ENCODE results near the gene SPI1.

Gene SPI1

DNA sequence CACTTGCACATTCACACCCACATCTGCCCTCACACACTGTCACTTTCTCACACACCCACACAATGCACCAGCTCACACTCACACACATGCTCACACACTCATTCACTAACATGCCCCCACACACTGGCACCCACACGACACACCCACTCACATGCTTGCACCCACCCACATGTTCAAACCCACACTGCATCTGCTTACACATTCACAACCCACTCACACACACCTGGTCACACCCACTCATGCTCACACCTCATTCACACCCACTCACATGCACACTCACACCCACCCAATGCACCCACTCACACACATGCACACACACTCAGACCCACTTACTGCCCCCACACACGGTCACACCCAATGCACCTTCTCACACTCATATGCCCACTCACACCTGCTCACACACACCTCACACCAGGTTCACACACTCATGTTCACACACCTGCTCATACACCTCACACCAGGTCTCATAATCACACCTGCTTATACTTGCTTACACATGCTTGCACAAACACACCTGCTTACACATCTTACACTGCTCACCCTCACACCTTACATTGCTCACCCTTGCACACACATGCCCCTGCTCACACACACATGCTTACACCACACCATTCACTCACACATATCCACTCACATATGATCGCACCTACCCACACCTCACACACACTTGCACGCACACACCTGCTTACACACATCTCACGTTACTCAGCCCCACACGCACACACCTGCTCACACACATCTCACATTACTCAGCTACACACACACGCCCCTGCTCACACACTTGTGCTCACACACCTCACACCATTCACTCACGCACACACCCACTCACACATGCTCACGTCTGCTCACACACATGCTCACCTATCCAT is 22.0 kb downstream of the SPI1 start:
- no peak for DNase-seq

DNA sequence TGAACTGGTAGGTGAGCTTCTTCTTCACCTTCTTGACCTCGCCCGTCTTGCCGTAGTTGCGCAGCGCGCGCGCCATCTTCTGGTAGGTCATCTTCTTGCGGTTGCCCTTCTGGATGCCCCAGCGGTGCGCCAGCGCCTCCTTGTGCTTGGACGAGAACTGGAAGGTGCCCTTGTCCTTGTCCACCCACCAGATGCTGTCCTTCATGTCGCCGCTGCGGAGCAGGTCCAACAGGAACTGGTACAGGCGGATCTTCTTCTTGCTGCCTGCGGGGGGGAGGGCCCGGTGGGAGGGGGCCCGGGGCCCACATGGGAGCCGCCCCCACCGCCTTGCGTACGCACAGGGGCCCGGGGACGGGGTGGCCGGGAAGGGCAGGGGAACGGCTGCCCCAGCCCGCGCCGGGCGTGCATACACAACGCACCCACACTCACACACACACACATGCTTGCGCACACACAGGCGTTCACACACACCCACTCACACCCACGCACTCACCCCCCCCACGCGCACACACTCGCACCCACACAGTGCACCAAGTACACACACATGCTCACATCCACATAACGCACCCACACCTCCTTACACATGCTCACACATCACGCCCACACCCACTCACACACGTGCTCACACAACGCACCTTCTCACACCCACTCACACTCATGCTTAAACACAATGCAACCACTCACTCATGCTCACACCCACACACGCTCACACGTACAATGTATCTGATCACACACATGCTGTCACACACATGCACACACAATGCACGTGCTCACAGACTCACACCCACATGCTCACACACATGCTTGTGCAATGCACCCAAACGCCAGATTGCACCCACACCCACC is 22.8 kb downstream of the SPI1 start:
- DNase-seq = no peak

DNA sequence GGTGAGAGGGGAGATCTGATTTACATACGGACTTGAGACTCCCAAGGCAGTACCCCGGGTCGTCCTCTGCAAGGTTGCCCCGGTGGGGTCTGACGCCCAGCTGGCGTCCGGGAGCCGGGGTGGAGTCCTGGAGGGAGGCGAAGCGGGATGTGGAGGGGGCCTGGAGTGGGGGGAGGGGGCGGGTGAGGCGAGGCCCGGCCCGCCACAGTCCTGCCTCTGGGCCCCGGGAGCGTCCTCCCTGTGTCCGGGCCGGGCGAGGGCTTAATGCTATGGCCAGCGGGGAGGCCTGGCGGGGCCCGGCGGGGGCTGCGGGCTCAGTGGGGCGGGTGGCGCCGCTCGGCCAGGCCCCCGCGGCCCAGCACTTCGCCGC is 23.4 kb downstream of the SPI1 start:
- no peak for DNase-seq

DNA sequence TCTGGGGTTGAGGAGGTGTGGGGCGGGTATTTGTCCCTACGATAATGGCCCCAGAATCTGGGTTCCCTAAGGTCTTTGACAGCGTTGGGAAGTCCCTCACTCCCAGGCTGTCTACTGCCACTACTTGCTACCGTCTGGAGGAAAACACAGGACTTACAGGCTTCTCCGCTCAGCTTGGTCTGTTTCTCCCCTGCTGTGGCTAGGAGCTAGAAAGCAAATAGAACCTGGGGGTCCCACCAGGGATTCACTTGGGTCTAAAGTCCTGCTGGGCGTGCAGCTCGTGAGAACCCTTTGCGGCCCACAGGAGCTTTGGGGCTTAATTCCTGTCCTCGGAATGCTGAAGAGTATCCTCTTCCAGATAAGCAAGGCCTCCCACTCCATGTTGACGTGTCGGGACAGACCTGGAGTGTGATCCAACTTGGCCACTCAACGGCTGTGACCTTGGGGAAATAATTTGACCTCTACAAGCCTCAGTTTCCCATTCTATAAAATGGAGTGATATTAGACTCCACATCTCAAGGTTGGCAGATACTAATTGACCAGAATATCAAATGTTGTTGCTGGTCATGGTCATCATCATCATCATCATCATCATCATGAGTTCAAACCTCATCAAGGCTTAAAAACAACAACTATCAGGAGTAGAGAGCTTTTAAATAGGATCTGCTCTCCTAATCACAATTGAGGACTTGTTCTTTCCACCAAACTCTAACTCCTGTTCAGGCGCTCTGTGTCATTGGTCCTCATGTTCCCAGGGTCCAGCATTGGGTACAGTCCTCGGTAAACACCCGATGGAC is 24.2 kb downstream of the SPI1 start:
- DNase-seq = no peak

DNA sequence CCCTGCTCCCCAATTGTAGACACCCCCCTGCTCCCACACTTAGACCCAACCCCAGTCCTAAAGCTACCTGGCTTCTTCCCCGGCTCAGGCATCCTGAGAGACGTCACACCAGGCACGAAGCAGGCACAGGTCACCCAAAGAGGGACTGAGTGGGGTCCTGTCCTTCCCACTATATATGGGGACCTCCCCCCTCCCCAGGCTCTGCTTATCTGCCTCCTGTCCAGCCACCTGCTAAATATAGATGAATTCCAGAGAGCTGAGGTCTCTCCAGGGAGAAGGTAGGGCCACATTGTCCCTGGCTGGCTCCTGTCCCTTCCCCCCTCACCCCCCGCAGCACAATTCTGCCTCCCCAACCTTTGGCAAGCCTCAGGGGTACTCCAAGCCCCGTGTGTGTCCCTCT is 25.8 kb downstream of the SPI1 start, which contains the start of gene MYBPC3:
MYBPC3 (minus strand) TSS at position 147 of the 400 bp plus-strand sequence; CDS start at position 92, 55 bp downstream.
- DNase-seq = no peak

DNA sequence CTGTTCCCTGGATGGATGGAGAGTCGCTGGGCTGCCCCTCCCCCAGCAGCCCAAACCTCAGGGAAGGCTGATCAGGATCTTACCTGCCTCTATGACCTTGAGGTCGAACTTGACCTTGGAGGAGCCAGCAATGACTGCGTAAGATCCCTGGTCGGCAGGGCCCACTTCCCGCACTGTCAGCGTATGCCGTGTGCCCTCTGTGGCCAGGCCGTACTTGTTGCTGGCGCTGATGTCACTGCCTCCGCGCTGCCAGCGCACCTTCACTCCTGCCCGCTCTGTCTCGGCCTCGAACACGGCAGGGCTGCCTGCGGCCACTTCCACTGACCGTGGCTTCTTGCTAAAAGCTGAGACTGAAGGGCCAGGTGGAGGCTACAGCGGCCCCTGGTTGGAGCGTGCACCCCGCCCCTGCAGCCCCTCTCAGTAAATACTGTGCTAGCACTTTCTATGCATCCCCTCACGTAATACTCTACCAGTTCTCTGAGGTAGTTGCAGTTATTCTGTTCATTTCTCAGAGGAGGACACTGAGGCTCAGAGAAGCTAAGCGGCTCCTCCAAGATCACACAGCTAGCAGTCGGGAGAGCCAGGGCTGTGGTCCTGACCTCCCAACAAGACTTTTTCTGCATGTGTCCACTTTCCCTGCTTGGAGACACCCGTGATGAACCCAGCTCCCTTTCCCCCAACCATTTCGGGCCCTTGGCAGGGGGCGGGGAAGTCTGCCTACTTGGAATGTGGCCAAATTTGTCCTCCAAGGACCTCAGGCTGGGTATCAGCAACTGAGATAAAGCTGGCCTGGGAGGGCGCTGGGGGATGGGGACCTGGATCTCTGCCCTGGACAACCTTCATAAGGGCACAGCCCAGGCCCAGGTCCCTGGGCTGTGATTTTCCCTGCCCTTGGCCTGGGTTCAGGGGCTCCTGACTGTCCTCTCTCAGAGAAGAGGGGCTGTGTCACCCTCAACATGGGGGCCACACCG is 26.9 kb downstream of the SPI1 start:
- no peak for DNase-seq

DNA sequence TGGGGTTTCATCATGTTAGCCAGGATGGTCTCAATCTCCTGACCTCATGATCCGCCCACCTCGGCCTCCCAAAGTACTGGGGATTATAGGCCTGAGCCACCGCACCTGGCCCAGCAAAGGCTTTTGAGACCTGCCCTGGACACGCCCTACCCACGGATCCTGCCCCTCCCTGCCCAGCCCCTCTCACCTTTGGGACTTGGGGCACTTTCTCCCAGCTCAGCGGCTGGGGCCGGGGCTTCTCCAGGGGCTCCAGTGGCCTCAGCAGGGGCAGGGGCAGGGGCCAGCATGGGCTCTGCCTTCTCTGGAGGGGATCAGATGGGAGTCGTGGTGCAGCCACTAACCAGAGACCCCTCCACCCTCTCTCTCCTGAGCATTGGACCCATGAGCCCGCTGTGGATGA is 28.0 kb downstream of the SPI1 start:
- DNase-seq = no peak

DNA sequence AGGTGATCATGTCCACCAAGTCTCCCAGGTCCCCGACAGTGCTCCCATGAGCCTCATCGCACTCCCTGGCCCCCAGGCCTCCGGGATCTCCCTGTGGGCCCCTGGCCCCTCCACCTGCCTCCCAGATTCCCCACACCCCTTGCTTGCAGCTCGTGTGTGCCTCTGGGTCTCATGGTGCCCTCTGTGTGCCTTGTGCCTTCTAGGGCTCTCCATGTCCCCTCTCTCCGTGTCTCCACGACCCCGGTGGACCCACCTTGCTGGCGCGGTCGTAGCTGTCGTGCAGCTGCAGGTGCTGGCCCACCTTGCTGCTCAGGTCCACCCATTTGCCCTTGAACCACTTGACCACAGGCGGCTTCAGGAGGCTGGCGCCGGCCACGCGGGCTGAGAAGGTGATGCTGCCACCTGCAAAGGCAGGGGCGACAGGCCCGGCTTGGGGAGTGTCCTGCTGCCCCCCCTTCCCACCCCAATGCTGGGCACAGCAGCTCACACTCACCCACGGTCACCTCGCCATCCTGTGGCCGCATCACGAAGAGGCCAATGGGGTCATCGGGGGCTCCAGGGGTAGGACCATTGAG is 28.7 kb downstream of the SPI1 start:
- no peak for DNase-seq

DNA sequence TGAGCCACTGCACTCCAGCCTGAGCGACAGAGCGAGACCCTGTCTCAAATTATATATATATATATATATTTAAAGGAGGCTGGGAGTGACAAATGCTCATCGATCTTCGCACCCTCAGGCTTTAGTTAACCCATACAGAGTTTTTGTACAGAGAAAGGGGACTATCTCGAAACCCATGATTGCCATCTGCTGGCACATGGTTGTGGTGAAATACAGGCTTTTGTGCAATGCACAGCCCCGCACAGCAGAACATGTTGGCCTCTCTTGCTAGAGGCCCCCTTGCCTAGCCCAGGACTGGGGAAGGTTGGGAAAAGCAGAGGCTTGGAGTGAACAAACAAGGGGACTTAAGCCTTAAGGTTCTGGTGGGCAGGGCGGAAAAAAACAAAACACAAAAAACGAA is 29.5 kb downstream of the SPI1 start:
- DNase-seq = no peak

DNA sequence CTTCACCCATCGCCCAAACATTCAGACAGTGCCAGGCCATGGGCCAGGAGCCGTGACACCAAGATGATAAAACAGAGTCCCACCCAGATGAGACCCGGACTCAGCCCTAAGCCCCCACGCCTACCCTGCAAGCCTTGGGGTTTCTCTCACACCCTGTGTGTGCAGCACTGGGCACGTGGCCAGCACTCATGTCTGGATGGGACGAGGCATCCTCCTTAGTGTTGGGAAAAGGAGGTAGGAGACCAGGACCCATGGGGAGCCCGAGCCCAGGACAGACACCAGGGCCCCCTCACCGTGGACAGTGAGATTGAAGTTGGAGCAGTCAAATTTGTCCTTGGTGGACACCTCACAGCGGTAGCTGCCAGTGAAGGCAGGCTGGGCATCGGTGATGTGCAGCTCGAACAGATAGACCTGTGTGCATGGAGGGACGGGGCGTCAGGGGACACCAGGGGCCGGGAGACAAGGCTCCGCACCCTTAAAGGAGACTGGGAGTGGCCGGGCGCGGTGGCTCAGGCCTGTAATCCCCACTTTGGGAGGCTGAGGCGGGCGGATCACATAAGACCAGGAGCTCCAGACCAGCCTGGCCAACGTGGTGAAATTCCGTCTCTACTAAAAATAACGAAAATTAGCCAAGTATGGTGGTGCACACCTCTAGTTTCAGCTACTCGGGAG is 30.1 kb downstream of the SPI1 start:
- DNase-seq = no peak

DNA sequence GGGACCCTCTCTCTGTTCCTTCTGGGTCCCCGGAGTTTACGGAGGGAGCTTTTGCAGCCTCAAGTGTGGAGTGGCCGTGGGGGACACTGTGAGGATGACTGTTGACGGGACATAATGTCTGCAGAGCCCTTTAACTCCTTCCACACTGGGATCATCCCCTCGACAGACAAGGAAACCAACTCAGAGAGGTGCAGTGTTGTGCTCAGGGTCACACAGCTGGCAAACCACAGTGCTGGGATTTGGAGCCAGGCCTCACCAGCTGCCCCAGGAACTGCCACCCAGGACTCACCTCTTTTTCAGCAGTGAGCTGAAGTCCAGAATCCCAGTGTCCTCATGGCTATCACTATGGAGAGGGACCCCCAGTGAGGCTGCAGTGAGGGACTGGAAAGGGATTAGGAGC is 31.2 kb downstream of the SPI1 start:
- DNase-seq = no peak

DNA sequence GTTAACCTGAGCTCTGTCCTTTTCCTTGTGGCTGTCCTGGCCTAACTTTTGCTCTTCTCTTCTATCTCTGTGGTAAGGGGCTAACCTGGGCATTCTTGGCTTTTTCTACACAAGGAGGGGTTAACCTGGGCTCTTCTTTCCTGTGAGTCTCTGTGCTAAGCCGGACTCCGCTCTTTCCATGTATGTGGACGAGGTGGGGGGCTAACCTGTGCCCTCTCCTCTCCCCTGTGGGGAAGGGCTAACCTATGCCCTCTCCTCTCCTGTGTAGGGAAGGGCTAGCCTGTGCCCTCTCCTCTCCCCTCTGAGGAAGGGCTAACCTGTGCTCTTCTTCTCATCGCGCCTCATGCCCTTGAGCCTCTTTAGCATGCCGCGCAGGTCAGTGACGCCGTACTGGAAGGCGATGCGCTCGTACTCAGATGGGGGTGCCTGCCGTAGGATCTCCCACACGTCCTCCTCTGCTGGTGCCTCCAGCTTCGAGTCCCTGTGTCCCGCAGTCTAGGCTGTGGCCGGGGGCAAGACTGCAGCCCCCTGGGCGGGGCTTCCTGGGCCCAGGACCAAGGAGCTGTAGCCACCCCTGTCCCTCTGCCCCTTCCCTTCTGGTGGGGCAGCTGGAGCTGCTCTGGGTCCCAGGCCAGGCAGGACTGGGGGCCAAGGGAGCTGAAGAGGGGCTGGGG is 32.3 kb downstream of the SPI1 start:
- DNase-seq = no peak

DNA sequence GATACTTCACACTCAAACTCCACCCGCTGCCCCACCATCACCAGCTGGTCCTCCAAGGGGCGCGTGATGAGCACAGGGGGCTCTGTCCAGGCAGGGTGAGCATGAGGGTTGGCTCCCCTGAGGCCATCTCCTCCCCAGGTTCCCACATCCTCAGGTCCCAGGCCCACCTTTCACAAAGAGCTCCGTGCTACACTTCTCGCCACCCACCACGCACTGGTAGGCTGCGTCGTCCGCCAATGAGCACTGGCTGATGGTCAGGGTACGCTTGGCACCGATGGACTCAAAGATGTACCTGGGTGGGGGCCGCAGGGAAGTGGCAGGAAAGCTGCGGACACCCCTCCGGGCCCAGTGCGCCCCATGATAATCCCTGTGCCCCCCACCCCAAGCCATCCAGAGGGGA is 35.5 kb downstream of the SPI1 start:
- DNase-seq = no peak

DNA sequence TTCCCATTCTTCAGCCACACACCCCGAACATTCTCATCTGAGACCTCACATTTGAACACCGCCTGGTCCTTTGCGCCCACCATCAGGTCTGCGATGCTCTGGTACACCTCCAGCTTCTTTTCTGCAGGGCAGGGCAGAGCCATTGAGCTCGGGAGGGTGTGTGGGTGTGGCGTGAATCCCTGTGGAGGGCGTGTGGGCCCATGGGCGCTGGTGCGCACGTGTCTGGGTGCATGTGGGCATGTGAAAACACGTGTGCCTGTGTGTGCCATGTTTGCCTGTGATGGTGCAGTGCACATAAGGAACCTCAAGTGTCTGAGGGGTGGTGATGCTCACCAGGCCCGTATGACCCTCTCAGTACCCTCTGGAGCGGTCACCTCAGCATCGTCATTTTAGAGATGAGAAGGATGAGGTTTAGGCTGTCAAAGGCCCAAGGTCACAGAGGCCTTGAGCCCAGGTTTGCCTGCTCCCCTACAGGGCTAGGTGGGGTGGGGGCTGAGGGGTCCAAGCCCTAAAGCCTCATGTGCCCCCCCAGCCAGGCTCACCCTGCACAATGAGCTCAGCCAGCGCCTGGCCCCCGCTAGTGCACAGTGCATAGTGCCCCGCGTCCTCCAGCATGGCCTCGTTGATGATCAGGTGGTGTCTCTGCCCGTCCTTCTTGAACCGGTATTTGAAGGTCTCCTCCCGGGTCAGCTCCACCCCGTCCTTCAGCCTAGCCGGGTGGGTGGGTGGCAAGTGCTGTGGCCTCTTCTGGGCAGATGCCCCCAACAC is 36.1 kb downstream of the SPI1 start:
- no peak for DNase-seq

DNA sequence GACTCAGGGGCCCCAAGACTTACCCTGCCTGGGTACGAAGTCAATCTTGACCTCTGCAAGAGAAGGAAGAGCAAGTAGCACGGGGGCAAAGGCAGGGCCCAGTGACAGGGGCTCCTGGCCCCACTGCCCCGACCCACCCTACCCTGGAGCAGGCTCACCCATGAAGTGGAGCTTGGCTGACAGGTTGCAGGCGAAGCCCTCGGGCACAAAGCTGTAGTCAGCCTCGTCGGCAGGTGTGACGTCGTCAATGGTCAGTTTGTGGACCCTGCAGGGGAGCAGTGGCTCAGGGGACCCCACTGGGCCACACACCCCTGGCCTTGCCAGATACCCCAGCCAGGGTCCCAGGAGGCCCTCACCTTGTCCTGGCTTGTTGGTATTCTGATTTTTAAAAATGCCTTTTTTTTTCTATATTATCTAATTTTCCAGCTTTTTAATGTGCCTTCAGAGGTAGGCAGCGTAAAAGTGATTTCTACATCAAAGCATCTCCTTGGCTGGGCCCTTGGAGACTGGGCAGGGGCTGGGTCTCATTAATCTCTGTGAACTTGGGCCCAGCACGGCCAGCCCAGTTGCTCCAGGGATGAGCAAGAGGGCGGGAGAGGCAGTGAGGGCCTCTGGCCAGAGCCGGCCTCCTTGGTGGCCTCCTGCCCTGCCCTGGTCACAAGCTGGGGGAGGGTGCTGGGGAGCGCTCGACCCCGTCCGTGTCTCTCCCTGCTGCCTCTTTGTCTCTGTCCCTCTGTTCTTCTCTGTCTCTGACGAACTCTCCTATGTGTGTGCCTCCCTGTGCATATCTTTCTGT is 37.2 kb downstream of the SPI1 start:
- no peak for DNase-seq

DNA sequence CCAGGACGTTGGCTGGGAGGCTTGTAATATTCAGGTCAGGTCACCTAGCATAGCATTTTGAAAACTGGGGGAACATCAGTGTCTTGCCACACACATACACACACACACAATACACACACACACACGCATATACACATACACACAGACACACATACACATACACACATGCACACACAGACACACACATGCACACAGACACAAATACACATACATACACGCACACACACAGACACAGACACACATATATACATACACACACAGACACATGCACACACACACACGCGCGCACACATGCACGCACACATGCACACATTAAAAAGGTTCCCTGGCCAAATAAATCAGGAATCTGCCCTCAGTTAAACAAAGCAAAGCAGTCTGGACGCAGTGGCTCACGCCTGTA is 38.3 kb downstream of the SPI1 start:
- no peak for DNase-seq

DNA sequence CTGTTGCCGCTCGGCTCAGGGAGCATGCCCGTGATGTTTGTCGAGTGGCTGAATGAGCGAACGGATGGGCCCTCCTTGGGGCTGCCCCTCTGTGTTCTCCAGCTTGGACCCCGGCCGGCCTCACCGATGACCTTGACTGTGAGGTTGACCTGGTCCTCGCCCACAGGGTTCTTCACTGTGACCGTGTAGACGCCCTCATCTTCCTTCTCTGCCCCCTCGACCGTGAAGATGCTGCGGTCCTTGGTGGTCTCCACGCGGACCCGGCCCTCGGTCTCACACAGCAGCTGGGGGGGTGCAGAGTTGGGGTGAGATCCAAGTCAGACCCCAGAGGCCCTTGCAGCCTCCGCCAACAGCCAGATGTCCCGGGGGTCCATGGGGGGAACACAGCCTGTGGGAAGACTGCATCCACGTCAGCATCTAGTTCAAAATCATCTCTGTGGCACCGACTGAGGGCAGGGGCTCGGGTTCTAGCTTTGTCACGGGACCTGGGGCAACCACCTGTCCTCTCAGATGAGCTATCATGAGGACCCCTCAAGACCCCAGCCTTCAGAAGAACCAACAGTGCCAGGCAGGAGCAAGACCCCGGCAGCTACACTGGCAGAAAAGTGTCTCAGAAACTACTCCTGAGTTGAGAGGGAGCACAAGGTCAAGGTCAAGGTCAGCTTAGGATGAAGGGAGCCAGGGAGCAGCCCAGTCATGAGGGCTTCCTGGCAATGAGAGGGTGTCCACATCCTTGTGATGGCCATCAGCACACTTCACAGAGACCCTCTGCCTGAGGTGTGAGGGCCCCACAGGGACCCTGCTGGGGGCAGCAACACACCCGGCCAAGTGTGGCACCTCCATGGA is 39.7 kb downstream of the SPI1 start:
- no peak for DNase-seq
